Left renal cortex interstitium (tissue), 4 donors: Measurements from ENCODE around the gene WNT1. TPM values are rescaled to one million over a fixed set of nuclear protein-coding genes. Genes with fewer than 3 reads are reported as not detected.

ENCODE experiments used
- DNase-seq, 4 donors: peaks; one replicate each; pipeline ENCODE4 v3.0.0-alpha.2; 2013; ENCODE audit warnings: low read depth in 4 of 4, low spot score in 2 of 4, missing footprints in 1 of 4
- polyA plus RNA-seq, 4 donors: library from polyadenylated mRNA; unstranded; fragments of 120-200 nt; gene quantifications; one replicate each; pipeline ENCODE4 v1.2.1, GENCODE V29; 2013; ENCODE audit not compliant: insufficient read length in 4 of 4

WNT1 gene
- not detected for polyA plus RNA-seq

DNA sequence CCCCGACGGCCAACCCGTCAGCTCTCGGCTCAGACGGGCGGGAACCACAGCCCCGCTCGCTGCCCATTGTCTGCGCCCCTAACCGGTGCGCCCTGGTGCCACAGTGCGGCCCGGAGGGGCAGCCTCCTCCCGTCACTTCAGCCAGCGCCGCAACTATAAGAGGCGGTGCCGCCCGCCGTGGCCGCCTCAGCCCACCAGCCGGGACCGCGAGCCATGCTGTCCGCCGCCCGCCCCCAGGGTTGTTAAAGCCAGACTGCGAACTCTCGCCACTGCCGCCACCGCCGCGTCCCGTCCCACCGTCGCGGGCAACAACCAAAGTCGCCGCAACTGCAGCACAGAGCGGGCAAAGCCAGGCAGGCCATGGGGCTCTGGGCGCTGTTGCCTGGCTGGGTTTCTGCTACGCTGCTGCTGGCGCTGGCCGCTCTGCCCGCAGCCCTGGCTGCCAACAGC is at the start of gene WNT1:
WNT1 (plus strand) TSS at position 32 of the 450 bp plus-strand sequence; CDS start at position 361, 329 bp downstream.
- no peak for DNase-seq

DNA sequence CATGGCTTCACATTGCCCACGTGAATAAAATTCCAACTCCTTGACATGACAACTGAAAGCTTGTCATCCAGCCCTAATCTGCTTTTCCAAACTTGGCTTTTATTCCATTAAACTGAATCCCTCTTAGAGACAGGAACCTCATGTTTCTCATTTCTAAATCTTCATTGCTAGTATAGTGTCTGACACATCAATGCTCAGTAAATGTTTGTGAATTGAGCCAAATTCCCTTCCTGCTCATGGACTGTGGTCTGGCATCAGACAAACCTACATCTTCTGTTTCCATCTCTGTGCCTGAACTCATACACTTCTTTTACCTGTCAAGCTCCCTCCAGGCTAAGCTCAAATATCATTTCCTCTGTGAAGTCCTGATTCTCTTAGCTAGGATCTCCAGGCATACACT is 48.6 kb upstream of the WNT1 start:
- no peak for DNase-seq

DNA sequence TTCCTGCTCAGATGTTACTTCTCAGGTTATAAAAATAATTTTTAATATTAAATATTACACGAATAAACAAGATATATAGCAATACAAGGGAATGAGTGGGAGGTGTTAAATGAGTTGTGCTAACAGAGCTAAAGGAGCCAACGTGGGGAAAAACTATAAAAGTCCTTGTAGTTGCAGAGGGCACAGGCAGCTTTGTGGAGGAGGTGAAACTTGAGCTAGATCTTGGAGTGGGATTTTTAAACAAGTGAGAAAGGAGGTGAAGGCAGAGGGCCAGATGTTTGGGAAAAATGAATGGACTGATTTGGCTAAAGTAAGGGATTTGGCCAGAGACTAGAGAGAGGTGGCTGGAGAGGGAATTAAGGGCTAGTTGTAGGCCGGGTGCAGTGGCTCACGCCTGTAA is 47.6 kb upstream of the WNT1 start:
- DNase-seq = no peak

DNA sequence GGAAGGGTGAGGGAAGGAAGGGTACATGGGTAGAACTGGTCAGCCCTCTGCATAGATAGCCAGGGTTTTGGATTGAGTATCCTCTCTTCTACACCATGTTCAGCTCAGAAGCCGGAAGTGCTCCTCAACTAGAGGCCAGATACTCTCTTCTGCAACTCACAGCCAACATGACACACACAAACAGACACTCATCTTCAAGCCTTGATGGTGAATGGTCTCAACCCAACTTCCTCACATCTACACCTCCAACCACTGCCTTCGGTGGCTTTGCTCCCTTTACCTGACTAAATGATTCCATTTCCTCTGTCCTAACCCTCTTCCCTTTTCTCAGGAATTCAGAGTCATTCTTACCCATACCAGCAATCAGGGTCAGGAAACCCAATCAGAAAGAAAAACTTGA is 45.2 kb upstream of the WNT1 start:
- no peak for DNase-seq

DNA sequence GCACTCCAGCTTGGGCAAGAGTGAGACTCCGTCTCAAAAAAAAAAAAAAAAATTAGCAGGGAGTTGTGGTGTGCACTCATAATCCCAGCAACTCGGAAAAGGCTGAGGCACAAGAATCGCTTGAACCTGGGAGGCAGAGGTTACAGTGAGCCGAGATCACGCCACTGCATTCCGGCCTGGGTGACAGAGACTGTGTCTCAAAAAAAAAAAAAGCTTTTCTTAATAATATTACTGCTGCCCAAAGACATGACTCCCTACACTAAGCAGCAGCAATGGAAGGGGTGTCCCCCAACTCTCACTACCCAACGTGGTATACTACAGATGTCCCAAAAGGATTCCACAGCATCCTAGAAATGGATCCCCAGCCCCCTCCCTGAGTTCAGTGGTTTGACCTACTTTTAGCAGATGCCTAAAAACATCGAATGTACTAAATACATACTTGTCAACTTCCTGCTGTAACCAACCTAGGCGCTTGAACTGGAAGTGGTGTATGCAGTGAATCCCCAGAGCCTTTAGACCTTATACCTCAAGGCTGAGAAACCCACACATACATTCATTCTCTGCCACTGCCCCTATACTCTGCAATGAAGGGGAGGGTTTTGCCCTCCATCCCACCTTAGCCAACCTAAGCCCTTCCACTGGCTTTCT is 44.3 kb upstream of the WNT1 start:
- no peak for DNase-seq

DNA sequence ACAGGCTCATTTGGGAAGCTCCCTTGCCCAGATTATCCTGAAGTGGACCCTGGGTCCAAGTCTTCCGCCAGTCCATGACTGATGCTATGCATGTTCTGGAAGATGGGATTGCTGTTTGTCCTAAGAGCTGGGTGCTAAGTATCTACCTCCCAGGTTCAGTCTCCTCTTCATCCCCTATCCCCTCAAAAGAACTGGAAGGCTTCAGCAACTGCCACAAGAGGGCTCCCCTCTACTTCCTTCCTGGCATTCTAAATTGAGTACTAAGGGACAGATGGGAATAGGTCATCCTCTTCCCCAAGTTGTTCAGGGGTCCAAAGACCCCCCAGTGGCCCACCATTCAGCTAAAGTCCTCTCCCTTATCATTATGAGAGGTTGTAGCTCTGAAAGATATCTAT is 43.8 kb upstream of the WNT1 start:
- DNase-seq = no peak

DNA sequence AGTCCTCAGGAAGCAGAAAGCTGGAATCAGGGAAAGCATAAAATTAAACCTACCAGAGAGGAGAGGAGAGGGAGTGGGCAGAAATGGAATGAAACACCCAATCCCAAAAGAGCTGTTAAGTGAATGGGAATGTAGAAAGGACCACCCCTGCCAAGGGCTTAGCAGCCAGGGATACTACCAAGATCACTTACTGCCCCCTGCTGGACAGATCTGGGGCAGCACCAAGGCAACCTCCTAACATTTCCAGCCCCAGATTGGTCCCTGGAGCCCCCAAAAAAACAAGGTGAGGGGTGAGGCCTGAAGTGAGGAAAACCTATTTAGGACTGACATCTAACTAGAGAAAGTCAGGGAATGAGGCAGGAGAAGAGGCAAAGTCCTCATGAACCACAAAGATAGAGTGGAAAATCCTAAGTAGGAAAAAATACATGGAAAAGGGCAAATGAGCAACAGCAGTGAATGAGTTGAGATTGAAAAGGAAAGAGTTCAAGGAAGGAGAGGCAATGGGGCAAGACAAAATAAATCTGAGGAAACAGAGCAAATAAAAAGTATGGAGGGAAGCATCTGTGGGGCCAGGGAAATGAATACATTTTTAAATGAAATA is 41.6 kb upstream of the WNT1 start:
- peak in 1 of 4 donors; percentile 13 for DNase-seq

DNA sequence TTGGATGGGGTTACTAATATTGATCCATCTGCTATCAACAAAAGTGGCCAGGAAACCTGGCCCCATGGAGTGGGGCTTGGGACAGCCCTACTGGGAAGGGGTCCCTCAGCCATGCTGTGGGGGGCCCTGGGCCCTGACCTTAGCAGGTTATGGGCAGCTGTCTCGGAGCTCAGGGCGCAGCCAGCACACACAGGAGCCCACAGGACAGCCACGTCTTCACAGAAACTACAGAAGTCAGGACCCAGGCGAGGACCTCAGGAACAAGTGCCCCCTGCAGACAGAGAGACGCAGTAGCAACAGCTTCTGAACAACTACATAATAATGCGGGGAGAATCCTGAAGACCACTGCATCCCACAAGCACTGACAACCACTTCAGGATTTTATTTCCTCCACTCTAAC is 41.0 kb upstream of the WNT1 start:
- DNase-seq = no peak

DNA sequence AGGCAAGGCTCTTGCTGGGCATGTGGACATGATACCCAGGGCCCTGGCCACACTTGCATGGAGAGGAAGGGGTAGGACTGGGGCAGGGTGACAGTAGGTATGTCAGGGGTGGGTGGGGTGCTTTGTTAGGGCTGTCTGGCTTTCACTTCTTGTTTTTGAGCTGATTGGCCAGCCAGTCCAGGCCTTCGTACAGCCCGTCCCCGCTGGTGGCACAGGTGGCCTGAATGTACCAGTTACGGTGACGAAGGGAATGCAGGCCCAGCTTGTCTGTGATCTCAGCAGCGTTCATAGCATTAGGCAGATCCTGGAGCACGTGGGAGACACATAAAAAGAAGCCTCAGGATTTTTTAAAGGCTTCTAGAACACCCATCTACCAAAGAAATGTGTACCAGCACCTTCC is 39.3 kb upstream of the WNT1 start:
- DNase-seq = no peak

DNA sequence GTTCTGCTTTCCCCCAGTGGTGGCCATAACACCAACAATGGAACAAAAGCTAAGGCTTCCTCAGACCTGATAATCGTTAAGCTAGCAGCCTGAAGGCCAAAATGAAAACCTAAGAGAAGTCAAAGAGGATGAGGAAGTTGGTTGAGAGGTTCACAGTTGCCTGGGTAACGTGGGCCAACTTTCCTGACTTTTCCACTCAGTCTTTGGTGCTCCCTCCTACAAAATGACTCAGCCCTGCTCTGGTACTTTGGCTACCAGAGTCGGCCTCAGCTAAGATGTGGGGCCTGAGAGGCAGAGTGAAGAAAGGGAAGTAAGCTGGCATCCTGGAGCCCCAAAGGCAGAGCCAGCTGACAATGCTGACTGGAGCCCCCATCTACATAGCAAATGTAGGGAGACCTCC is 37.9 kb upstream of the WNT1 start:
- DNase-seq = no peak

DNA sequence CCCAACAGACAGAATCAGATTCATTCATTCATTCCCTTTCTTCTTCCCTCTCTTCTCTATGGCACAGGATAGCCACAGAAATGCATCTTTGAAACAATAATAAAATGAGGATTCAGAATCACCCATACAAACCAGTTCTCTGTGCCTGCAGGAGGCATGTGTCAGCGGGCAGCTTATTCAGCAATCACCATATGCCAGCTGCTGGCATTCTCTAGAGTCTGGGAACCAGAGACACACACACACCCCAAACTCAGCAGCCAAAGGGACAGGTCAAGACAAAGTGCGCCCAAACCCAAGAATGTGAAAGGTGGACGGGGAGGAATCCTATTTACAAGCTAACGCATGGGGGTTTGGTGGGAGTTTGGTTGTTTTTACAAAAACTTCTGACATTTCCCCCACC is 34.9 kb upstream of the WNT1 start:
- DNase-seq = no peak

DNA sequence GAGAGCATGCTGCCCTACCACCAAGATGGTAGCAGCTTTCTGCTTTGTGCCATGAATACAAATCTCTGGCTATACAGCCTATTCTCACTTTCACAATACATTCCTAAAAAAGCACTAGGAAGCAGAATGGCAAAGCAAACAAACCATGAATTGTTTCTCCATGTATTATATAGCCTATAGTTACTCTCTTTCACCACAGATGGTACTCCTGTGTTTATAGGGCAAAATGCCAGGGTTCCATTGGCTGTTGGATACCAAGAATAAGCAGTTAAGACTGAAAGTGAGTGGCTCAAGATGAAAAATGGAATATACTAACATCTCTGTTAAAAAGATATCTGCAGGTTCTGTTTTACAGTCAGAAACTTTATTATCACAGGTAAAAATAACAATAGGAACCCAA is 31.9 kb upstream of the WNT1 start:
- DNase-seq = no peak

DNA sequence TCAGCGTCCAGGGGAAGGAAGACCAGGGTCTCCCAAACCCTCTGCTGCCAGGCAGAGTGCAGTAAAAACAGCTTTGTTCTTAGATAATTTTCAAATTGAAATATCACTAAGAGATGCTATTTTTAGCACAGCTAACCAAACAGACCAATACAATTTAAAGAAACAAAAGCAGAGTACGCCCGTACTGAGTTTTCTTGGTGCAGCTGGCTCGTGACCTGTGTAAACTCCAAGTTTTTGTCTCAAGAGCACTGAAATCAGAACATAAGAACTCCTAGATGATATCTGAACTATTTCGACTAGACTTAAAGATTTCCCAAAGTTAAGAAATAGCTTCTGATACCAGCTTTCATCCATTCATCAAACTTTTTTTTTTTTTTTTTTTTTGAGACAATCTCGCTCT is 31.2 kb upstream of the WNT1 start:
- DNase-seq = no peak

DNA sequence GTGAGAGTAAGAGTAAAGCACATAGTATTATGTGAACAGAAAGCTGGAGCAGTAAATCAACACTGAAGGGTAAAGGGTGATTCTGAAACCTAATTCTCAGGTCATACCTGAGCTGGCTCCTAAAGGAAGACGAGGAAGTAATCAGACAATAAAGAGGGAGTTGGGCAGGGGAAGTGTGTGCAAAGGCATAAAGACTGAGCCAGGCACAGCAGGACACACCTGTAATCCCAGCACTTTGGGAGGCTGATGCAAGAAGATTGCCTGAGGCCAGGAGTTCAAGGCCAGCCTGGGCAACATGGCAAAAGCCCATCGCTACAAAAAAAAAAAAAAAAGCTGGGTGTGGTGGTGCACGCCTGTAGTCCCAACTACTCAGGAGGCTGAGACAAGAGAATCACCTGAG is 30.4 kb upstream of the WNT1 start:
- DNase-seq = no peak

DNA sequence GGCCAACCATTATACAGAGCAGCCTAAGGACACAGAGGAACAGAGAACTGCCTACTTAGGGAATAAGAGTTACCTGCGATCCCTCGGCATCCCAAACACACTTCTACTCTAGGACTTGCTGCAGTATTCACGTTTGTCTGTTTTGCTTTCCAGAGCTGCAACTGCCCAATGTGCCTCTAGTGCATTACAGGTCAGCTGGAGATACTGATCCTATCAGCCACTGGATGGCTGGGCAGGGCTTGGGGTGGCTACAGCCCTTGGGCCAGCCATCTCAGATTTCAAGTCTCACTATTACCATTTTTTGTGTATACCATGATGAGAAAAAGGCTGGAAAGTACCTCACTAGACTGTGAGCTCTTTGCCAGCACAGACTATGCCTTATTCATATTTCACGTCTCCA is 25.4 kb upstream of the WNT1 start:
- DNase-seq = no peak

DNA sequence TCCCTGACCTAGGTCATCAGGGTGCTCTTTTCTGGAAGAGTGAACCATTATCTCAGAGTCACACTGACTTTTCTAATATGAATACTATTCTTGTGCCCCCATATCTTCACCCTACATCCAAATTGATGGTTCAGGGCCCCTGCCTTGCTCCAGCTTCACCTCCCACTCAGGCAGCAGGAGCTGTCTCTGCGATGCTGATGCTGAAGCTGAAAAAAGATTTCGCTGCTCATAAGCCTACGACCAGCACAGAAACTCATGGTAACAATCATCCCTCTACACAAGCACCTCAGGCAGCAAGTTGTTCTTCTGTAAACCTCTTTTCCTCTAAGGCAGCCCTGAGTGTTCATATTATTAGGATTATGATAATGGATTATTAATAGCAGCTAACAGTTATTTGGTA is 24.1 kb upstream of the WNT1 start:
- no peak for DNase-seq

DNA sequence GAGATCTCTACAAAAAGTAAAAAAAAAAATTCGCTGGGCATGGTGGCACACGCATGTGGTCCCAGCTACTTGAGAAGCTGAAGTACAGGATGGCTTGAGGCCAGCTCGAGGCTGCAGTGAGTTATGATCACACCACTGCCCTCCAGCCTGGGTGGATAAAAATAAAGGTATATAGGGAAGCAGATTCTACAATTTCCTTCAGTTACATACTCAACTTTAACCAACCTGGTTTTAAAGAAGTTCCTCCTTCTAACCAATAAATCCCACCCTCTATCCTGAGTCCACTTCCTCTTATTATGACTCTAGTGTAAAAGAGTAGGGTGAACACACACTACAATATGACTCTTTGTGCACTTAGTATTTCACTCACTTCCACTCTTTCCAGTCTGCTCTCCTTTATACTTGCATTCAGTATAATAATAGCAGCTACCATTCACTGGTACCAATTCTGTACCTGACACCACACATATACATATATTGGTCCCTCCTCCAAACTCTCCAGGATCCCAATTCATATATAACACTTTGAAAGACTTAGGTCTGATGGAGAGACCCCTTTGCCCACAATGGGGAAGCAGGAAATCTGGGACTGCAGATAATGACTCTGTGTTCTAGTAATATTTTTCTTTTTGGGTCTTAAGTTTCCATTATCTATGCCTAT is 23.2 kb upstream of the WNT1 start:
- no peak for DNase-seq

DNA sequence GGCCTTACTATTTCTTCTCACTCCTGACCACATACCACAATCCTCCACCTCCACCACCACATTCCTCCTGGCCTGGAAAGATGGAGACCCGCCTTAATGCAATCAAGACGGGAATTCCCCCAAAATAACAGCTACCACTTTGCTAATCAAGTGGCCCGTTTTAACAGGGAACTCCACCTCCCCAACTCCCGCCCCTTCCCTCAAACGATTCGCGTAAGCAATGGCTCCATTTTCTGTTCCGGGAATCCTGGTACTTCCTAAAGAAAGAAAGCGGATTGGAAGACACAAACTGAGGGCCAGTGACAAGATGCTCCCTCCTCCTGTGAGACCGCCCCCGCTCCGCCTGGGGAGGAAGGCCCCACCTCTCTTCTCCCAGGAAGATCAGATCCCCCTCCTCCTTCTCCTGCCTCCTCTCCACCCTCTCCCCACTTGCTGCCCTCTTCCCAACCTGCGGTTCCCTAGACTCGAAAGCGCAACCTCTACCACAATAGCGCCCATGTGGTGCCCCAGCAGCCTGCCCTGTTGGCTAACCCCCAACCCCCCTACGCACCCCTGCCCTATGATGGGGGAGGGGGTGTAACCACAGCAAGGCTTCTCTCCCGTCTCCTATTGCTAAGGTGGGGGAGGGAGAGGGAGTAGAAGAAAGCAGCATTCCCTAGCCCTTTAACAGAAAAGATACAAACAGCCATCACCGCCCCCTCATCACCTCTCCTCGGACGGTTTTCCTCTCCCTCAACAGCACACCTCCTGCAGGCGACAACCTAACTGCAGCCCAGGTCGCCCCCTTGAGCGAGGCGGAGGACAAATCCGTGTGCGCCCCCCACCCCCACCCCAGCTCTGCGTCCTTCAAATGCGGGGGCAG is 21.6 kb upstream of the WNT1 start:
- DNase-seq = peak; percentile 72 to 91 (median 80)

DNA sequence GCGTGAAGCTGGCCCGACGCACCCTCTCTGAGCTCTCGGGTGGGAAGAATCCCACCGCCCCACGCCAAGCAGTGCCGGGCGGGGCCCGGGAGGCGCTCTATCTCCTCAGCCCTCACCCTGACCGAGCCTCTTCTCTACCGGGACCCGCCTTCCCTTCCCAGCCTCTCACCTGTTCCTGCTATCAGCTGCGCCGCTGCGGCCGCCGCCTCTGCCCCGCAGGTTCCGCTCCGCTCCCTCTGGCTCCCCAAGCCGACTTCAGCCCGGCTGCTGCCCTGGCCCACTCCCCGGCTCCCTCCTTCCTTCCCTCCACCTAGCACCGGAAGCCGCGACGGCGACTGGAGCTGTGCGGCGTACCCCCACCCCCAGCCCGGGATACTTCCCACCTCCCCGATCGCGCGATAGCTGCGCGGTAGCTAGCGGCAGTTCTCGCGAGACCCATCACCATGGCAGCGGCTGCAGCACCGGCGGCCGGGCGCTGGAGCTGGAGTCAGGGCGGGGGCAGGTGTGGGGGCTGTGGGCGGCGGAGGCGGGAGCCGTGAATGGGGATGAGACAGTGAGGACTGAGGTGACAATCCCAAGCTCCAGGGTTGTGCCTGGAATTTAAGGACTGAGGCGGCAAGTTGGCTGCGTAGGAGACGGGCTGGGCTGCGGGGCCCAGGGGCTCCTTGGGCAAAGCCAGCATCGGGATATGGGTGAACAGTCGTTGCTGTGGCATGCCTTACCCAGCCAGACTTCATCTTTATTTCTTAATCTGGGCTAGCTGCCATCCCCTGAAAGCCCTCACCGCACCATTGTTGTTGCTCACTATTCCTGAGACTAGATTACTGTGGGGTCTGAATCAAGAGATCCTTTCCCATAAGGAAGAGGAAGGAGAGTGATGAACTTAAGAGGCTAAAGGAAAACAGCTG is 20.7 kb upstream of the WNT1 start, which contains the start of gene ARF3:
ARF3 (minus strand) TSS at position 347 of the 908 bp plus-strand sequence. CDS start 16,392 bp downstream, outside the sequence.
- DNase-seq = peak; percentile 71 to 94 (median 90)

DNA sequence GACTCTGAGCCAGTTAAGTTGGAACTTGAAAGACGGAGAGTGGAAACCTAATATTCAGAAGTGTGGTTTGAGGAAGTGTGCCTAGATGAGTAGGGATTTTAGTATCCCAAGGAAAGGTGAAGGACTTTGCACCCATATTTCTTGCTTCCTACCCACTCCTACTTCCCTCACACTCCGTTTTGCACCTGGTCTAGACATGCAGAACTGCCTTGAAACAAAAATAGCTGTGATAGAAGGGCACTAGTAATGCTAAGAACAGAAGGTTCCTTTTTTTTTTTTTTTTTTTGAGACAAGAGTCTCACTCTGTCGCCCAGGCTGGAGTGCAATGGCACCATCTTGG is 20.1 kb upstream of the WNT1 start:
- DNase-seq = no peak
